NB4 (cell line): Measurements from ENCODE around the gene PRR9.

ENCODE experiments used
- DNase-seq: peaks from one replicate; pipeline ENCODE4 v3.0.0; 2010; ENCODE audit warnings: low read depth
- H3K4me3 ChIP-seq: one replicate; pipeline ENCODE4 v1.5.1; 2011; ENCODE audit warnings: mild to moderate bottlenecking, low read depth, low read length, moderate library complexity
- CTCF ChIP-seq: IDR thresholded peaks from one replicate; pipeline ENCODE4 v1.5.1; 2012; ENCODE audit warnings: low read depth, low read length
- MAX ChIP-seq: IDR thresholded peaks from 2 replicates; pipeline ENCODE4 v1.6.1; 2011; ENCODE audit warnings: low read depth, low read length
- MYC ChIP-seq: IDR thresholded peaks from 2 replicates; pipeline ENCODE4 v1.6.1; 2011; ENCODE audit warnings: low read depth, low read length
- POLR2A ChIP-seq: IDR thresholded peaks from 2 replicates; pipeline ENCODE4 v1.6.1; 2011; ENCODE audit warnings: mild to moderate bottlenecking; ENCODE audit not compliant: insufficient read length; ENCODE audit errors: extremely low read depth

PRR9 gene

GRCh38 chr1:153246825-153247224 lies 29.4 kb downstream of the PRR9 start:
- no peak for TF ChIP-seq POLR2A
- no peak for TF ChIP-seq MAX
- TF ChIP-seq CTCF: no peak
- TF ChIP-seq MYC: no peak
- no peak overlapping the region for H3K4me3 ChIP-seq
- DNase-seq: no peak

GRCh38 chr1:153248176-153248879 lies 30.9 kb downstream of the PRR9 start:
- DNase-seq: no peak
- H3K4me3 ChIP-seq: no peak overlapping the region
- TF ChIP-seq MYC (no peak), CTCF (no peak), MAX (no peak)

- no peak for DNase-seq
- no peak for TF ChIP-seq MYC
- no peak for TF ChIP-seq POLR2A
- no peak for TF ChIP-seq MAX
- no peak for TF ChIP-seq CTCF
These were observed 32.8 kb downstream of the PRR9 start for GRCh38 chr1:153250166-153250565.

GRCh38 chr1:153251087-153251486 lies 33.7 kb downstream of the PRR9 start:
- DNase-seq: no peak
- H3K4me3 ChIP-seq: no peak overlapping the region
- TF ChIP-seq MYC (no peak), CTCF (no peak), MAX (no peak), POLR2A (no peak)

More at GRCh38 chr1:153250166-153250565, 32.8 kb downstream of the PRR9 start:
- H3K4me3 ChIP-seq: no peak overlapping the region

- no peak for DNase-seq
- no peak overlapping the region for H3K4me3 ChIP-seq
- TF ChIP-seq MAX: no peak
- no peak for TF ChIP-seq CTCF
- no peak for TF ChIP-seq POLR2A
- TF ChIP-seq MYC: no peak
These were observed 34.2 kb downstream of the PRR9 start for GRCh38 chr1:153251562-153251961.
